Kidney epithelial cell (primary cell): Measurements from ENCODE around the gene DHTKD1. TPM values are rescaled to one million over a fixed set of nuclear protein-coding genes. Genes with fewer than 3 reads are reported as not detected.

Source experiments
- DNase-seq: peaks from one replicate; pipeline ENCODE4 v3.0.0-alpha.2; 2010; ENCODE audit warnings: low read depth
- H3K27me3 ChIP-seq: 2 replicates; pipeline ENCODE4 v1.6.0; 2011; ENCODE audit warnings: low read length; ENCODE audit not compliant: control insufficient read depth, insufficient read depth
- H3K36me3 ChIP-seq: 2 replicates; pipeline ENCODE4 v1.5.1; 2011; ENCODE audit warnings: low read length; ENCODE audit not compliant: control insufficient read depth, insufficient read depth
- H3K4me3 ChIP-seq: 2 replicates; pipeline ENCODE4 v1.5.1; 2011; ENCODE audit warnings: low read depth, mild to moderate bottlenecking, control low read depth, low read length
- CTCF ChIP-seq: IDR thresholded peaks from 2 replicates; pipeline ENCODE4 v1.5.1; 2011; ENCODE audit warnings: mild to moderate bottlenecking, moderate library complexity, low read length, control low read depth, inconsistent platforms; ENCODE audit not compliant: insufficient read depth, poor library complexity, severe bottlenecking
- total RNA-seq: library from RNA; depleted of rRNA; stranded (reverse); fragments of >200 nt; gene quantifications from 2 replicates; pipeline ENCODE4 v1.2.3, GENCODE V29; 2015

Gene DHTKD1
- total RNA-seq, 1 donor from 2014 or later, result 17.3 TPM

GRCh38 chr10:12113627-12114026 is 44.9 kb downstream of the DHTKD1 start:
- Histone ChIP-seq H3K36me3 (no peaks in the 10 kb centered on the region), H3K4me3 (no peak overlapping the region), H3K27me3 (no peaks in the 10 kb centered on the region)
- TF ChIP-seq CTCF, result no peak
- no peak for DNase-seq

- DNase-seq, result no peak
- no peak overlapping the region for H3K4me3 ChIP-seq
- H3K36me3 ChIP-seq, result no peaks in the 10 kb centered on the region
- H3K27me3 ChIP-seq, result no peaks in the 10 kb centered on the region
- no peak for TF ChIP-seq CTCF
Observed at GRCh38 chr10:12121673-12122072, 52.9 kb downstream of the DHTKD1 start.

GRCh38 chr10:12129222-12130111 is 60.7 kb downstream of the DHTKD1 start, which contains the start of gene SEC61A2:
TSS of gene SEC61A2 (plus strand) at chr10:12129677. CDS start at chr10:12129788, 111 bp downstream.
- no peaks in the 10 kb centered on the region for H3K27me3 ChIP-seq
- no peaks in the 10 kb centered on the region for H3K36me3 ChIP-seq
- H3K4me3 ChIP-seq, result peak within 1 kb of the TSS; percentile 99
- peak; percentile 43 for DNase-seq
- no peak for TF ChIP-seq CTCF

- TF ChIP-seq CTCF, result peak; percentile 59
- DNase-seq, result peak; percentile 16
- Histone ChIP-seq H3K36me3 (no peaks in the 10 kb centered on the region), H3K27me3 (no peaks in the 10 kb centered on the region), H3K4me3 (peak overlapping the region; percentile 99)
Observed at GRCh38 chr10:12130237-12130872, 61.6 kb downstream of the DHTKD1 start.

DNA sequence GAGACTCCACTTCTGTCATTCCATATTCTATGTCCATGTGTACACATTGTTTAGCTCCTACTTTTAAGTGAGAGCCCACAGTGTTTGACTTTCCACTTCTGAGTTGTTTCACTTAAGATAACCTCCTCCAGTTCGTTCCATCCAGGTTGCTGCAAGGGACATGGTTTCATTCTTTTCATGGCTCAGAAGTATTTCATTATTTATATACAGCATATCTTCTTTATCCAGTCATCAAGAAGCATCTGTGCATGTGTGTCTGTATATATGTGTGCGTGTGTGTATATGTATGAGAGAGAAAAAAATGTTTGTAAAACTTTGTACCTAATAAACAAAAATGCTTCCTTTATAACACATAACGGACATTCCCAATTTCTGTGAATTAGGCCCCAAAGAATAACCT is 66.9 kb downstream of the DHTKD1 start:
- DNase-seq, result no peak
- H3K4me3 ChIP-seq, result no peak overlapping the region
- no peaks in the 10 kb centered on the region for H3K36me3 ChIP-seq
- H3K27me3 ChIP-seq, result no peaks in the 10 kb centered on the region
- TF ChIP-seq CTCF, result no peak

GRCh38 chr10:12140038-12140437 is 71.3 kb downstream of the DHTKD1 start:
- H3K4me3 ChIP-seq, result no peak overlapping the region
- no peaks in the 10 kb centered on the region for H3K36me3 ChIP-seq
- H3K27me3 ChIP-seq, result no peaks in the 10 kb centered on the region
- TF ChIP-seq CTCF, result no peak
- no peak for DNase-seq
